Caco-2 (cell line): ENCODE results near the gene LALBA. TPM values are rescaled to one million over a fixed set of nuclear protein-coding genes. Genes with fewer than 3 reads are reported as not detected.
"Not testable (repeated sequence)": the region's sequence is repeated elsewhere in the genome, so short reads cannot be mapped to it uniquely, and the experiment has no call there.

Experiments used
- BruUV-seq: library from RNA; stranded (reverse); fragments of 400-500 nt; replicated peaks from 2 replicates; lab custom pipeline; 2021; lab: Mats Ljungman, UMichigan
- CTCF ChIA-PET: fragments of 300-600 bp; sonication (Branson Sonifier 250); formaldehyde crosslinking; loops from one replicate; lab custom pipeline; 2022; ENCODE audit warnings: antibody characterized with exemption; lab: Charles Lee
- POLR2A ChIA-PET: fragments of 300-600 bp; sonication (Branson Sonifier 250); formaldehyde crosslinking; loops from one replicate; lab custom pipeline; 2022; ENCODE audit warnings: antibody characterized with exemption; lab: Charles Lee
- DNase-seq, 2 experiments: peaks; one replicate each; pipeline versions ENCODE4 v3.0.0 to v3.0.0-alpha.2; 2020 to 2022
- H3K27me3 ChIP-seq: replicated peaks from 2 replicates; pipeline ENCODE4 v1.6.0; 2011; ENCODE audit warnings: low read length; ENCODE audit not compliant: control insufficient read depth, insufficient read depth
- H3K36me3 ChIP-seq: 2 replicates; pipeline ENCODE4 v1.5.1; 2011; ENCODE audit warnings: low read length; ENCODE audit not compliant: control insufficient read depth, insufficient read depth
- H3K4me1 ChIP-seq: fragments of 250-450 bp; sonication (Bioruptor Pico); 2 replicates; pipeline ENCODE4 v1.5.1; 2020; ENCODE audit warnings: mild to moderate bottlenecking
- H3K4me3 ChIP-seq: 2 replicates; pipeline ENCODE4 v1.5.1; 2011; ENCODE audit warnings: low read depth, mild to moderate bottlenecking, control low read depth, low read length
- H3K9me3 ChIP-seq: fragments of 250-450 bp; sonication (Bioruptor Pico); 2 replicates; pipeline ENCODE4 v1.5.1; 2020; ENCODE audit warnings: mild to moderate bottlenecking, moderate library complexity
- H3K27ac Mint-ChIP-seq: one replicate; pipeline ENCODE4 v1.8.0; 2022; ENCODE audit warnings: mixed read lengths; ENCODE audit not compliant: unreplicated experiment
- H3K27me3 Mint-ChIP-seq: one replicate; pipeline ENCODE4 v1.8.0; 2022; ENCODE audit warnings: mixed read lengths; ENCODE audit not compliant: insufficient read depth, unreplicated experiment
- H3K36me3 Mint-ChIP-seq: one replicate; pipeline ENCODE4 v1.8.0; 2022; ENCODE audit warnings: mild to moderate bottlenecking, mixed read lengths; ENCODE audit not compliant: insufficient read depth, unreplicated experiment
- H3K4me1 Mint-ChIP-seq: one replicate; pipeline ENCODE4 v1.8.0; 2022; ENCODE audit warnings: low read depth, mixed read lengths; ENCODE audit not compliant: unreplicated experiment
- H3K4me3 Mint-ChIP-seq: one replicate; pipeline ENCODE4 v1.8.0; 2022; ENCODE audit warnings: mild to moderate bottlenecking, moderate library complexity, mixed read lengths; ENCODE audit not compliant: unreplicated experiment
- H3K9me3 Mint-ChIP-seq: one replicate; pipeline ENCODE4 v1.8.0; 2022; ENCODE audit warnings: mixed read lengths; ENCODE audit not compliant: unreplicated experiment
- CTCF ChIP-seq, 2 experiments: fragments of 200-600 bp in 1 of 2; IDR thresholded peaks; 1 replicate in 1 of 2; 2 replicates in 1 of 2; pipeline versions ENCODE4 v1.5.1 to v1.8.0; 2011 to 2022; ENCODE audit warnings: antibody characterized with exemption in 1 of 2, control low read depth in 1 of 2, inconsistent platforms in 1 of 2, low read depth in 1 of 2, low read length in 1 of 2, mild to moderate bottlenecking in 1 of 2, moderate library complexity in 1 of 2; ENCODE audit not compliant: insufficient read depth in 1 of 2, severe bottlenecking in 1 of 2, unreplicated experiment in 1 of 2
- intact Hi-C: fragments of 100-400 bp; cut with micrococcal nuclease; formaldehyde crosslinking; loops from one replicate; pipeline ENCODE4 v1.10.0; 2022; ENCODE audit not compliant: unreplicated experiment
- total RNA-seq: library from RNA; stranded (reverse); gene quantifications from 2 replicates; pipeline ENCODE4 v1.2.3, GENCODE V29; 2022

The LALBA gene
- total RNA-seq, 1 experiment from 2014 or later, result not detected

DNA sequence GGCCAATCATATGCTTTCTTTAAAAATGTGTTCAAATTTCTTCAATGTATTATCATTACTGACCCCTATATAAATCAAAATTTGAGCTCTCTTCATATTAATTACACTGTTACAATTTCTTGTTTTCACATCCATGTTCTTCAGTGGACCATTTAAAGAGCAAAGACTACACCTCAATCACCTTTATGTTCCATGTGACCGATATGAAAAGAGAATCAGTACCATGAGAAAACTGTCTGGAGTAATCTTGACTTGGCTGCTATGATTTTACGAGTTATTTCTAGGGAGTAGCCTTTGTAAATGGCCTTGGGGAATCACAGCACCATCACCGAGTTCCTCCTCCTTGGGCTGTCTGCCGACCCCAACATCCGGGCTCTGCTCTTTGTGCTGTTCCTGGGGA lies 44.5 kb downstream of the LALBA start, which contains the start of gene OR8S1:
Gene OR8S1, plus strand, starts transcription at position 301 of the 400 bp plus-strand sequence. Its CDS starts 0 bp downstream, at position 301.
- Mint-ChIP-seq H3K4me3 (no peak within 1 kb of the TSS), H3K27ac (no peak within 1 kb of the TSS), H3K27me3 (peaks cover 3% of the 10 kb centered on the region), H3K36me3 (no peaks in the 10 kb centered on the region), H3K4me1 (no peaks in the 10 kb centered on the region), H3K9me3 (no peaks in the 10 kb centered on the region)
- Histone ChIP-seq H3K36me3 (no peaks in the 10 kb centered on the region), H3K4me1 (no peaks in the 10 kb centered on the region), H3K27me3 (no peaks in the 10 kb centered on the region), H3K9me3 (no peaks in the 10 kb centered on the region), H3K4me3 (no peak within 1 kb of the TSS)
- no peak for TF ChIP-seq CTCF (IDR thresholded peaks at IDR 0.05; ENCODE audit: insufficient read depth in 1 of 2, low read depth in 1 of 2, low read length in 1 of 2, severe bottlenecking in 1 of 2, unreplicated experiment in 1 of 2)
- CTCF ChIA-PET, result no interaction called here
- POLR2A ChIA-PET, result no interaction called here
- intact Hi-C loops, result no loop called here
- DNase-seq, result no peak
- BruUV-seq, result no TSS peak

DNA sequence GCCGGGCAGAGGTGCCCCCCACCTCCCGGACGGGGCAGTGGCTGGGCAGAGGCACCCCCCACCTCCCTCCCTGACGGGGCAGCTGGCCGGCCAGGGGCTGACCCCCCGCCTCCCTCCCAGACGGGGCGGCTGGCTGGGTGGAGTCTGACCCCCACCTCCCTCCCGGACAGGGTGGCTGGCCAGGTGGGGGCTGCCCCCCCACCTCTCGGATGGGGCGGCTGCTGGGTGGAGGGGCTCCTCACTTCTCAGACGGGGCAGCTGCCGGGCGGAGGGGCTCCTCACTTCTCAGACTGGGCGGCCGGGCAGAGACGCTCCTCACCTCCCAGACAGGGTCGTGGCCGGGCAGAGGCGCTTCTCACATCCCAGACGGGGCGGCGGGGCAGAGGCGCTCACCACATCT lies 49.5 kb downstream of the LALBA start:
- DNase-seq, CTCF ChIA-PET, H3K9me3 ChIP-seq, H3K36me3 ChIP-seq, H3K9me3 Mint-ChIP-seq, H3K4me1 Mint-ChIP-seq, H3K27me3 Mint-ChIP-seq, H3K27me3 ChIP-seq, intact Hi-C loops, H3K36me3 Mint-ChIP-seq, BruUV-seq, H3K27ac Mint-ChIP-seq, H3K4me3 ChIP-seq, H3K4me1 ChIP-seq, POLR2A ChIA-PET, H3K4me3 Mint-ChIP-seq: not testable (repeated sequence)

Other genes with a start within 250 kb of the LALBA start
- gene ZNF641, start 219.1 kb downstream of the LALBA start, total RNA-seq, result 13.2 and 14.7 TPM in 2 replicates
- gene ANP32D, start 97.5 kb downstream of the LALBA start, total RNA-seq, result not detected in 2 replicates
- gene C12orf54, start 87.5 kb downstream of the LALBA start, total RNA-seq, result not detected in 2 replicates
- gene OR8S1, start 44.4 kb downstream of the LALBA start, total RNA-seq, result not detected in 2 replicates
- 59.7 and 67.2 TPM in 2 replicates for gene KANSL2, start 112.2 kb upstream of the LALBA start, total RNA-seq
- 52.1 and 53.1 TPM in 2 replicates for gene CCNT1, start 146.7 kb upstream of the LALBA start, total RNA-seq
- 89.8 and 92.9 TPM in 2 replicates for gene ADCY6, start 219.0 kb upstream of the LALBA start, total RNA-seq
- gene CACNB3, start 248.4 kb upstream of the LALBA start, total RNA-seq, result 20.4 and 28.2 TPM in 2 replicates